GM21390 (cell line): ENCODE results near the gene LOXL3.
"Not testable (repeated sequence)": the region's sequence is repeated elsewhere in the genome, so short reads cannot be mapped to it uniquely, and the experiment has no call there.

Source experiments
- ATAC-seq: cut with Tn5 transposase; IDR thresholded peaks from one replicate; pipeline ENCODE4 v1.9.1; 2021; ENCODE audit not compliant: unreplicated experiment

Gene LOXL3

DNA sequence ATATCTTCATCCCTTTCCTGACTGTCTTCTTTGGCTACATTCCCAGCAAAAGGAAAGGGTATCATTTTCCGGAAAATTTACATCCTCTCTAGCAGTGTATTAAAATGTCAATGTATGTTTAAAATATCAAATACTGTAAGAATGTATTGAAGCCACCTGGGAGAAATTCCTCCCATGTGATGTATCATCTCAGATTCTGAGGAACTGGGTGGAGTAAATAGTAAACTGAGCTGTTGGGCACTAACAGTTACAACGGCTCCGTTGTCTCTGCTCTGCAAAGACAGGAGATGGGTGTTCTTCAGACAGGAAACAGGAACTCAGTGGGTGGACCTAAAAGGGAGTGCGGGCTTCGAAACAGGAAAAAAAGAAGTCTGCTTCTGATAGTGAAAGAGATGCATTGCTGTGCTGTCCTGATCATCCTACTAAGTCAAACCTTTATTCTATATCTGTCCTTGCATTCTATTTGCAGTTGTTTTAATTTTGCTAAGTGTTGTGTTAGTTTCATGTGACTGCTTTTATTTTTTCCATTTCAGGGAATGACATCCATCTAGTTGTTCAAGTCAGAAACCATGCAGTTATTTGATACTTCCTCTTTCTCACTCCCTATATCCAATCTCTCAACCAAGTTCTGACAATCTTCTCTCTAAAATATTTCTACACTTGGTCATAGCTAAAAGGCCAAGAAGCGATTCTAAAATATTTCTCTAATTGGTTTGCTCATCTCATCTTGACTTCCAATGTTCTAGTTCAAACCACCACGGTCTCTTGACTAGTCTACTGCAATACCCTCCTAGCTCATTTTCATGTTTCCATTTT is 20.2 kb upstream of the LOXL3 start:
- ATAC-seq: peak; percentile 32

DNA sequence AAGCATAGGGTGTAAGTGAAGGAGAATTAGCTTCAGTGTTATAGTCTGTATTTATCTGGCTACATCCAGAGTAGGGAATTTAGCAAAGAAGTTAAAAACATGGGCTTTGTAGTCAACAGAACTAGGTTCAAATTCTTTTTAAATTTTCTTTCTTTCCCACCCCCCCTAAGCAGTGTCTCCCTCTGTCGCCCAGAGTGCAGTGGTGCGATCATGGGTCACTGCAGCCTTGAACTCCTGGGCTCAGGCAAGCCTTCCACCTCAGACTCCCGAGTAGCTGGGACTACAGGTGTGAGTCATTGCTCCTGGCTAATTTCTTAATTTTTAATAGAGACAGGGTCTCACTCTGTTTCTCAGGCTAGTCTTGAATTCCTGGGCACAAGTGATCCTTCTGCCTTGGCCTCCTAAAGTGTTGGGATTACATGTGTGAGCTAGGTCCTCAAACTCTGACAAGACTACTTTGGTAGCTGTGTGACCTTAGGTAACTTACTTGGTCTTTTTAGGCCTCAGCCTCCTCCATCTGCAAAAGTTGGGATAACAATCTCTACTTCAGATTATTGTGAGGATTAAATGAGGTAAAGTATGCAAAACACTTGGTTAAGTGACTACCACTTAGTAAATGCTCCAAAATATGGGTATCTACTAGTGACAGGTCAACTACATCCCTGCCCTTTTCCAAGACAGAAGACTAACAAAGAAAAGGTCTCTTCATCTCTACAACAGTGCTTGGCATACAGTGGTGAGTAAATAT is 18.6 kb upstream of the LOXL3 start:
- ATAC-seq: no peak

DNA sequence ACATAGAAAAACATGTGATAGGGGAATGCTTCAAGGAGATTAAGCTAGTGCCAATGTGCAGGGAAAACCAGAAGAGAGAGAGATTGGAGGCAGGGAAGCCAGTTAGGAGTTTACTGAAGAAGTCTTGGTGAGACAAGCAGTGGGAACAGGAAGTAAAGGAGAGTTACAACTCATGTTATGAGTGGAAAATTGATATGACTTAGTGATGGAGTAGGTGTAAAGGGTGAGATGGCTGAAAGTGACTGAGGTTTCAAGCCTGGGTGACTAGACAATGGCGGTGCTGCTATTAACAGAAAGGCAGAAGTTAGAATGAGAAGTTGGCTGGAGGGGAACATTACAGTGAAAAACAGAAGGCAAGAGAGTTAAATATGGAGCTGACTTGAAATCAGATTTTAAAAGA is 17.3 kb upstream of the LOXL3 start:
- ATAC-seq: peak; percentile 57

- no peak for ATAC-seq
Observed at GRCh38 chr2:74569686-74570085, 15.9 kb upstream of the LOXL3 start.

DNA sequence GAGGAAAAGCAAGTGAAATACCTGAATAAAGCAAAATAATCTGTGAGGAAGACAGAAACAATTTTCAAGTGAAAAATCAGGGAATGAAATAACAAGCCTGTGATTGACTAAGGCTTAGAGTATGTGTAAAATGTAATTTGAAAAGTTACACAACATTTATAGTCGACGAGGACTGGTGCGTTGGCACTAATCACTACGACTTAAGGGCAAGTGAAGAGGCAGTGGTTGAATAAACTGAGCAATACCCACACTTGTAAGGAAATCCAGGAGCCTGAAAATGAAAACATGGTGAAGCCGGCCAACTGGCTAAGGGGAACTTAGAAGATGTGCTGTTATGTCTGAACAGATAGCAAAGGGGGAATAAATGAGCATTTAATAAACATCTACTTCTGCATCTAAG is 14.1 kb upstream of the LOXL3 start:
- ATAC-seq: no peak

GRCh38 chr2:74566754-74567085 is 13.0 kb upstream of the LOXL3 start:
- ATAC-seq: no peak

GRCh38 chr2:74566076-74566753 is 12.5 kb upstream of the LOXL3 start:
- ATAC-seq: no peak

- no peak for ATAC-seq
Observed at GRCh38 chr2:74564222-74564621, 10.5 kb upstream of the LOXL3 start.

- ATAC-seq: no peak
Observed at GRCh38 chr2:74562126-74562775, 8.5 kb upstream of the LOXL3 start.

DNA sequence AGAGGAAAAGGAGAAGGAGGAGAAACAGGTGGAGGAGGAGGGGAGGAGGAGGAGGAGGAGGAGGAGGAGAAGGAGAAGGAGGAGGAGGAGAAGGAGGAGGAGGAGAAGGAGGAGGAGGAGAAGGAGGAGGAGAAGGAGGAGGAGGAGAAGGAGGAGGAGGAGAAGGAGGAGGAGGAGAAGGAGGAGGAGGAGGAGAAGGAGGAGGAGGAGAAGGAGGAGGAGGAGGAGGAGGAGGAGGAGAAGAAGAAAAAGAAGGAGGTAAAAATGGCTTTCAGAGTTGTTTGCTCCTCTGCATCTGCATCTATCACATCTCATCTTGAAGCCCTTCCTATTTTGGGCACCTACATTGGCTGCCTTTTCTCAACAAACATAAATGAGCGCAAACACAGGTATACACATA is 7.3 kb upstream of the LOXL3 start:
- not testable (repeated sequence) for ATAC-seq

- ATAC-seq: no peak
Observed at GRCh38 chr2:74560591-74560990, 6.8 kb upstream of the LOXL3 start.

GRCh38 chr2:74559912-74560311 is 6.2 kb upstream of the LOXL3 start:
- ATAC-seq: no peak

GRCh38 chr2:74558284-74559230 is 4.8 kb upstream of the LOXL3 start:
- no peak for ATAC-seq

DNA sequence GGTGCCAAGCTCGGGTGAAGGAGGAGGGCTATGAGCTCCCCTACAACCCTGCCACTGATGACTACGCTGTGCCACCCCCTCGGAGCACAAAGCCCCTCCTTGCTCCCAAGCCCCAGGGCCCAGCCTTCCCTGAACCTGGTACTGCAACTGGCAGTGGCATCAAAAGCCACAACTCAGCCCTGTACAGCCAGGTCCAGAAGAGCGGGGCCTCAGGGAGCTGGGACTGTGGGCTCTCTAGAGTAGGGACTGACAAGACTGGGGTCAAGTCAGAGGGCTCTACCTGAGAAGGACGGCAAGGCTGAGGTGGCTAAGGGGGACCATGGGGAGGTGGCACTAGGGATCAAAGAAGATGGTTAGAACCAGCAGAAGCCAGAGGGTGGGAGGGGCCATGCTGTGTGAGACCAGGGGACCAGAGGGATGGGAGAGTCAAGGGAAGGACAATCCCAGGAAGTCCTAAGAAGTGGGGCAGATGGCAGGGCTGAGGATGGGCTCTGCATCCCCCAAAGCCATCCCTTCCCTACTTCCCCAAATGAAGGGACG is 3.2 kb upstream of the LOXL3 start:
- no peak for ATAC-seq

DNA sequence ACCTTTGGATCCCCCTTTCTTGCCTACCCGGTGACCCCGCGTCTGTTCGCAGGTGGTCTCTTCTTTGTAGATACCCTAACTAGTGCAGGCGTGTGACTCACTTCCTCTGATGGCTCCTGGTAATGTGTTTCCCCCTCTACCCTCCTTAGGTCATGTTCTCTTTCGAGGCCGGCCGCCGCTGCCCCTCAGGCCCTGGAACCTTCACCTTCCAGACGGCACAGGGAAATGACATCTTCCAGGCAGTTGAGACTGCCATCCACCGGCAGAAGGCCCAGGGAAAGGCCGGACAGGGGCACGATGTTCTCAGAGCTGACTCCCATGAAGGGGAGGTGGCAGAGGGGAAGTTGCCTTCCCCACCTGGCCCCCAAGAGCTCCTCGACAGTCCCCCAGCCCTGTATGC is 2.4 kb upstream of the LOXL3 start:
- no peak for ATAC-seq

DNA sequence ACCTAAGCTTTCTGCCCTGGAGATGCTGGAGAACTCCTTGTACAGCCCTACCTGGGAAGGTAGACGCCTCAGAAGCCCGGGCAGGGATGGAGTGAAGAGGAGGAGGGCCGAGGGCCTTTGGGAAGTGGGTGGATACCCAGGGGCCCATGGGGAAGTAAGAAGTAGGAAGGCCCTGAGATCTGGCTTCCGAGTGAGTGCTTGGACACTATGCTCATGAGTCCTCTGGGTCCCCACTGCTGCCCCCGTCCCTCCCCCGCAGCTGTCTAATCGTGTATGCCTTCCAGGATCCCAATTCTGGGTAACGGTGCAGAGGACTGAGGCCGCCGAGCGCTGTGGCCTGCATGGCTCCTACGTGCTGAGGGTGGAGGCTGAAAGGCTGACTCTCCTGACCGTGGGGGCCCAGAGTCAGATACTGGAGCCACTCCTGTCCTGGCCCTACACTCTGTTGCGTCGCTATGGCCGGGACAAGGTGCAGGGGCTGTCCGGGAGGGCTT is 1.9 kb upstream of the LOXL3 start:
- no peak for ATAC-seq

GRCh38 chr2:74554820-74555531 is 1.2 kb upstream of the LOXL3 start:
- ATAC-seq: peak; percentile 35

GRCh38 chr2:74552914-74553811 is 579 bp downstream of the LOXL3 start:
- no peak for ATAC-seq
